Stimulated activated CD4-positive, alpha-beta T cell treated with anti-CD3 and anti-CD28 coated beads, Interleukin-12 subunit alpha, Interleukin-12 subunit beta, amount 100 ng/mL, for 4 hours (primary cell): ENCODE measurements around the gene MYO1D.
"Not testable (repeated sequence)": the region's sequence is repeated elsewhere in the genome, so short reads cannot be mapped to it uniquely, and the experiment has no call there.

Source experiments
- DNase-seq: peaks from one replicate; pipeline ENCODE4 v3.0.0-alpha.2; 2020

The MYO1D gene

GRCh38 chr17:32719689-32720088 lies 157.2 kb downstream of the MYO1D start:
- no peak for DNase-seq

GRCh38 chr17:32714922-32715321 lies 162.0 kb downstream of the MYO1D start:
- DNase-seq, result not testable (repeated sequence)

- DNase-seq, result not testable (repeated sequence)
These were observed 162.7 kb downstream of the MYO1D start for GRCh38 chr17:32714206-32714605.

- no peak for DNase-seq
These were observed 163.8 kb downstream of the MYO1D start for GRCh38 chr17:32713081-32713480.

- no peak for DNase-seq
These were observed 167.4 kb downstream of the MYO1D start for GRCh38 chr17:32709562-32709961.

- DNase-seq, result no peak
These were observed 175.1 kb downstream of the MYO1D start for GRCh38 chr17:32701871-32702270.

GRCh38 chr17:32699247-32699646 lies 177.7 kb downstream of the MYO1D start:
- DNase-seq, result no peak

- DNase-seq, result no peak
These were observed 178.9 kb downstream of the MYO1D start for GRCh38 chr17:32697728-32698625.

GRCh38 chr17:32696426-32696825 lies 180.5 kb downstream of the MYO1D start:
- no peak for DNase-seq

- DNase-seq, result no peak
These were observed 181.1 kb downstream of the MYO1D start for GRCh38 chr17:32695864-32696263.

- DNase-seq, result no peak
These were observed 183.6 kb downstream of the MYO1D start for GRCh38 chr17:32693194-32693897.

- DNase-seq, result no peak
These were observed 184.7 kb downstream of the MYO1D start for GRCh38 chr17:32692179-32692578.

GRCh38 chr17:32689348-32689747 lies 187.6 kb downstream of the MYO1D start:
- no peak for DNase-seq

- no peak for DNase-seq
These were observed 188.7 kb downstream of the MYO1D start for GRCh38 chr17:32688221-32688620.

GRCh38 chr17:32684087-32684958 lies 192.6 kb downstream of the MYO1D start:
- DNase-seq, result no peak

- DNase-seq, result no peak
These were observed 203.0 kb downstream of the MYO1D start for GRCh38 chr17:32673964-32674363.

- DNase-seq, result no peak
These were observed 204.2 kb downstream of the MYO1D start for GRCh38 chr17:32672711-32673110.

GRCh38 chr17:32671896-32672295 lies 205.0 kb downstream of the MYO1D start:
- no peak for DNase-seq

- DNase-seq, result no peak
These were observed 211.9 kb downstream of the MYO1D start for GRCh38 chr17:32664936-32665583.

GRCh38 chr17:32660496-32660985 lies 216.4 kb downstream of the MYO1D start:
- no peak for DNase-seq

- DNase-seq, result peak; percentile 60
These were observed 217.5 kb downstream of the MYO1D start for GRCh38 chr17:32659419-32659842.
